GM10266 (cell line): ENCODE measurements around the gene OR4E2.
A peak's percentile ranks its signal among the peaks of the same experiment; 100 is the strongest.
"Not testable (repeated sequence)": the region's sequence is repeated elsewhere in the genome, so short reads cannot be mapped to it uniquely, and the experiment has no call there.

Experiments used
- DNase-seq: peaks from one replicate; pipeline ENCODE4 v3.0.0; 2012; ENCODE audit errors: extremely low spot score
- TF ChIP-seq, protein P1 (sequence below): IDR thresholded peaks from 2 replicates; pipeline ENCODE4 v1.5.1; 2012; ENCODE audit warnings: mild to moderate bottlenecking, low read depth; ENCODE audit not compliant: control insufficient read depth, insufficient read depth; ENCODE audit errors: missing control alignments

Gene OR4E2, protein sequence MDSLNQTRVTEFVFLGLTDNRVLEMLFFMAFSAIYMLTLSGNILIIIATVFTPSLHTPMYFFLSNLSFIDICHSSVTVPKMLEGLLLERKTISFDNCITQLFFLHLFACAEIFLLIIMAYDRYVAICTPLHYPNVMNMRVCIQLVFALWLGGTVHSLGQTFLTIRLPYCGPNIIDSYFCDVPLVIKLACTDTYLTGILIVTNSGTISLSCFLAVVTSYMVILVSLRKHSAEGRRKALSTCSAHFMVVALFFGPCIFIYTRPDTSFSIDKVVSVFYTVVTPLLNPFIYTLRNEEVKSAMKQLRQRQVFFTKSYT

DNA sequence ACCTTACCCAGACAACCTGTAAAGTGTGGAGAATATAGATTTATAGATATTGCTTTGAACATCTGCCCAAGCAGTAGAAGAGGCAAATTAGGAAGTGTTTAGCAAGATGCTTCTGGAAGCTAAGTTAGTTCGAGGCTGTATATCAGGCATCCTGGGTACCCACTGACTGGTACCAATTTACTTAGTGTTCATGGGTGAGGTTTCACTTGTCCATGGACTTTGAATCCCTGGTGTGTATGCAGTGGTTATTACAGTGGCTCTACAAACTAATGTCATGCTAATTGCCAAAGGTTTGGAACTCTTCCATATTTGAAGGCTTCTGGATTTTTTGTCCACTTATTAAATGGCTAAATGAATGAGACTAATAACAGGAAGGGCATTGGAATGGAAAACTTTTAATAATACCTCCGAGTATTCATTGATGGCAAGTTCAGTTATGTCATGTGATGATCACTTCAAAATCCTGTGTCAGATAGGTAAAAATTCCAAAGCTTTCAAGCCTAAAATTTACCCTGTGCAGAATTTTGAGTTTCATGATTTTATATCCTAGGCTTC lies at the start of gene OR4E2:
Gene OR4E2 (plus strand): TSS at position 505 of the 555 bp plus-strand sequence. CDS start 11,248 bp downstream, outside the sequence.
- TF ChIP-seq, protein P1, sequence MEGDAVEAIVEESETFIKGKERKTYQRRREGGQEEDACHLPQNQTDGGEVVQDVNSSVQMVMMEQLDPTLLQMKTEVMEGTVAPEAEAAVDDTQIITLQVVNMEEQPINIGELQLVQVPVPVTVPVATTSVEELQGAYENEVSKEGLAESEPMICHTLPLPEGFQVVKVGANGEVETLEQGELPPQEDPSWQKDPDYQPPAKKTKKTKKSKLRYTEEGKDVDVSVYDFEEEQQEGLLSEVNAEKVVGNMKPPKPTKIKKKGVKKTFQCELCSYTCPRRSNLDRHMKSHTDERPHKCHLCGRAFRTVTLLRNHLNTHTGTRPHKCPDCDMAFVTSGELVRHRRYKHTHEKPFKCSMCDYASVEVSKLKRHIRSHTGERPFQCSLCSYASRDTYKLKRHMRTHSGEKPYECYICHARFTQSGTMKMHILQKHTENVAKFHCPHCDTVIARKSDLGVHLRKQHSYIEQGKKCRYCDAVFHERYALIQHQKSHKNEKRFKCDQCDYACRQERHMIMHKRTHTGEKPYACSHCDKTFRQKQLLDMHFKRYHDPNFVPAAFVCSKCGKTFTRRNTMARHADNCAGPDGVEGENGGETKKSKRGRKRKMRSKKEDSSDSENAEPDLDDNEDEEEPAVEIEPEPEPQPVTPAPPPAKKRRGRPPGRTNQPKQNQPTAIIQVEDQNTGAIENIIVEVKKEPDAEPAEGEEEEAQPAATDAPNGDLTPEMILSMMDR, result no peak
- no peak for DNase-seq

DNA sequence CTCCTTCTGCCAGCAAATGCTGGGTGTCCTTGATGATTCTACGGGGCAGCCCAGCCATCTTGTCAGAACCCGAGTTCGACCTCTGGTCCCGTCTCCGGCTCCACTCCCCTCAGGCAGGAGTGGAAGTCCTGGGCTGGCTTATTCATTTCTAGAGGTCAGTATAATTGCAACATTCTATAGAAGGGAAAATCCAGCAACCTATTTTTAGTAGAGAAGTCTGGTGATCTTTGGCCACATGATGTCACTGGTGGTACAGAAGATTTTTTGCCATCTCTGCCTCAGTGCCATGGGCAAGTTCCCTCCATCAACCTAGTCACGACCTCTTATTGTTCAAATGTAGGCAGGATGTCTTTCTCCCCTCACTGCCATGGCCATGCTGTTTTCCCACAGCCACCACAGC lies 41.3 kb upstream of the OR4E2 start:
- peak; percentile 35 for DNase-seq
- TF ChIP-seq, protein P1, result no peak

DNA sequence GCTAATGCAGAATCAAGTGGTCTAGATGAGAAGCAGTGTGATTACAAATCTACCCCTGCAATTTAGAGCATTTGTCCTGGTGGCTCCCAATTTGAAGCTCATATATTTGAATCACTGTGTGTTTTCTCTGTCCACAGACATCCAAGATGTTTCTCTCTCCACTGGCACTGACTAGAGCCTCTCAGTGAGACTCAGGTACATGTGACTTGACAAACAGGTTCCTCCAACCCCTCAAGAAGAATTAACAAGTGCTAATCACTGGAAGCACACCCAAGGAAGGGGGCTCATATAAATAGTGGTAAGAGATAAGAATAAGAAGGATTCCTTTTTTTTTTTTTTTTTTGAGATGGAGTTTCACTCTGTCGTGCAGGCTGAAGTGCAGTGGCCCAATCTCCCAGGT lies 39.4 kb upstream of the OR4E2 start:
- DNase-seq, result no peak

DNA sequence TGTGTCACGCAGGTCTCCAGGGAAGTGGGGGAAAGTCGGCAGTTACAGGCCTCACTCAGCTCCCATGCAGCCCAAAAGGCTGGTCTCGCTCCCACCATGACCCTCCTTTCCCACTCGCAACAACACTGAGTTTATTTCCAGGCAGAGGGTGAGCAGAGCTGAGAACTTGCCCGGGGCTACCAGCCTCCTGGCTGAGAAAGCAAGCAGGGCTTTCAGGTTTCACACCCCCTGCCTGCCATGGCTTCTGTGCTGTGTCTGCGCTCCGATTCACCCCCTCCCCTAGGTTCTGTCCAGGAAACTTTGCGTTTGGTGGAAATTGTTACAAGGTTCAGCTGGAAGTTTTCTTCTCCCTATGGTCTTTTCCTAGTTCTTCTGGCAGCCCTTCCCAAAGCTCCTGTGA lies 36.0 kb upstream of the OR4E2 start:
- no peak for DNase-seq
- TF ChIP-seq, protein P1, result no peak

More for the DNA sequence above, 39.4 kb upstream of the OR4E2 start:
- TF ChIP-seq, protein P1, result no peak

DNA sequence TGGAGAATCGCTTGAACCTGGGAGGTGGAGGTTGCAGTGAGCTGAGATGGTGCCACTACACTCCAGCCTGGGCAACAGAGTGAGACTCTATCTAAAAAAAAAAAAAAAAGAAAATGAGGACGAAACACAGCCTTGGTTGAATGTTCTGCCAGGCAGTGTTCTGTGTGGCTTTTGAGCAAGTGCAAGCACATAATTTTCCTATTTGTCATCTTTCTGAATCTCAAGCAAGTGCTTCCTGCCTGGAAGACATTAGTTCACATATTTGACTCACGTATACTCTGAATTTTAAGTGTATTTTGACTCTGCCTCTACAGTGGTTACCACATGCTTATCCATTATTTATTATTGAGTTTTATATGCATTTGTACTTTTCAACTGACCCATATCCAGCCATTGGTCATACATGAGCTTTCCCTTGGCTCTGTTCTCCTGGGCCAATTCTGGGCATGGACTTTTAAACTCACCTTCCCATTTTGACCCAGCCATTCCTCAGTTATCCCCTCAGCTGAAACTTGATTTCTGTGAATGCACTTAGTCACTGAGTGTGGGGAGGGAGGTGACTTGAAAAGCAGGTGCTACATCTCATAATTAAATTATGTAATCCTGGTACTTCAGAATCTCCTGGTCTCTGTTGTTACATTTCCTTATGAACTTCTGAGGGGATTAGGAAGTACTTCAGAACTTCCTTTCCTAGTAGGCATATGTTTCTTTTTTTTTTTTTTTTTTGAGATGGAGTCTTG lies 27.0 kb upstream of the OR4E2 start:
- TF ChIP-seq, protein P1, result no peak
- no peak for DNase-seq

DNA sequence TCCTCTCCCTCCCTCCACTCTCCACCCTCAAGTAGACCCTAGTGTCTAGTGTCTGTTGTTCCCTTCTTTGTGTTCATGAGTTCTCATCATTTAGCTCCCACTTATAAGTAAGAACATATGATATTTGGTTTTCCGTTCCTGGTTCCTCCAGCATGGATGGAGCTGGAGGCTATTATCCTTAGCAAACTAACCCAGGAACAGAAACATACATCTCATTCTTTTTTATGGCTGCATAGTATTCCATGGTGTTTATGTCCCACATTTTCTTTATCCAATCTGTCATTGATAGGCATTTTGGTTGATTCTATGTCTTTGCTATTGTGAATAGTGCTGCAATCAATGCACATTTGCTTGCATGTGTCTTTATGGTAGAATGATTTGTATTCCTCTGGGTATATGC lies 23.1 kb upstream of the OR4E2 start:
- DNase-seq, result not testable (repeated sequence)

DNA sequence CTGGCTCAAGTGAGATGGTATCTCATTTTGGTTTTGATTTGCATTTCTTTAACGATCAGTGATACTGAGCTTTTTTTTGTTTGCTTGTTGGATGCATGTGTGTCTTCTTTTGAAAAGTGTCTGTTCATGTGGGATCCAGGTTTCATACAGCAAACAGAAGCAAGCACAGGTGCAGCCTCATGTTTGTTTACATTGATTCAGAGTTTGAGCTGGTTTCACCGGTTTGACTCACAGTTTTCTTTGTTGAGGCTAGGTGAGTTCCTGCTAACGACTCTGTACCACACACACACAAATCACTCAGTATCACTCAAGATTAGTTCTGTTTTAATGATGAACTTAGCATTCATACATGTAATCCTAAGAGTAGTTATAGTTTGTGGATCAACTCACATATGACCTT lies 22.6 kb upstream of the OR4E2 start:
- no peak for DNase-seq

More for the DNA sequence above, 22.6 kb upstream of the OR4E2 start:
- TF ChIP-seq, protein P1, result no peak
